GM12892 (cell line): ENCODE measurements around the gene TC2N. TPM values are rescaled to one million over a fixed set of nuclear protein-coding genes. Genes with fewer than 3 reads are reported as not detected.

Source experiments
- DNase-seq: peaks from one replicate; pipeline ENCODE4 v3.0.0; 2011; ENCODE audit not compliant: insufficient read length
- FAIRE-seq: peaks from 2 replicates; lab custom pipeline; 2011; peaks lifted over from hg19 to GRCh38; lab: Jason Lieb, UNC
- POLR2A ChIP-seq: IDR thresholded peaks from 2 replicates; pipeline ENCODE4 v1.6.1; 2011; ENCODE audit warnings: low read depth, low read length, control low read depth
- POLR2AphosphoS5 ChIP-seq: IDR thresholded peaks from 2 replicates; pipeline ENCODE4 v1.6.1; 2011; ENCODE audit warnings: low read depth, low read length, control low read depth
- TAF1 ChIP-seq: IDR thresholded peaks from 2 replicates; pipeline ENCODE4 v1.6.1; 2011; ENCODE audit warnings: low read depth, mild to moderate bottlenecking, control low read depth, low read length, borderline replicate concordance
- polyA plus RNA-seq: library from polyadenylated mRNA; unstranded; fragments of >200 nt; gene quantifications from one replicate; pipeline ENCODE4 v1.2.1, GENCODE V29; 2012; ENCODE audit warnings: missing spikeins, inconsistent platforms; ENCODE audit not compliant: missing spikeins

Gene TC2N
- polyA plus RNA-seq, result 5.0 TPM

GRCh38 chr14:91867316-91867988 lies at the start of gene TC2N:
TSS of gene TC2N (minus strand) at chr14:91867536. CDS start at chr14:91813769, 53,767 bp downstream.
- DNase-seq (no peak), FAIRE-seq (no peak)
- TF ChIP-seq POLR2AphosphoS5, result no peak
- TF ChIP-seq TAF1, result no peak
- TF ChIP-seq POLR2A, result no peak

- FAIRE-seq (no peak), DNase-seq (no peak)
- no peak for TF ChIP-seq TAF1
- TF ChIP-seq POLR2A, result no peak
- no peak for TF ChIP-seq POLR2AphosphoS5
Measured at GRCh38 chr14:91912035-91912434, 44.7 kb upstream of the TC2N start.

GRCh38 chr14:91911474-91912032 lies 44.2 kb upstream of the TC2N start:
- TF ChIP-seq TAF1 (no peak), POLR2AphosphoS5 (no peak), POLR2A (no peak)
- peak; percentile 17 for FAIRE-seq
- DNase-seq, result no peak

- DNase-seq (no peak), FAIRE-seq (no peak)
- TF ChIP-seq POLR2AphosphoS5 (no peak), POLR2A (no peak), TAF1 (no peak)
Measured at GRCh38 chr14:91910196-91910595, 42.9 kb upstream of the TC2N start.

- FAIRE-seq (no peak), DNase-seq (no peak)
- TF ChIP-seq TAF1, result no peak
- no peak for TF ChIP-seq POLR2A
- no peak for TF ChIP-seq POLR2AphosphoS5
Measured at GRCh38 chr14:91906374-91906773, 39.0 kb upstream of the TC2N start.

- TF ChIP-seq TAF1 (no peak), POLR2A (no peak), POLR2AphosphoS5 (no peak)
- FAIRE-seq, result no peak
Measured at GRCh38 chr14:91904956-91905645, 37.8 kb upstream of the TC2N start.

GRCh38 chr14:91904483-91904882 lies 37.1 kb upstream of the TC2N start:
- DNase-seq (no peak), FAIRE-seq (no peak)
- TF ChIP-seq POLR2AphosphoS5, result no peak

More at GRCh38 chr14:91904956-91905645, 37.8 kb upstream of the TC2N start:
- no peak for DNase-seq

GRCh38 chr14:91903070-91903469 lies 35.7 kb upstream of the TC2N start:
- no peak for FAIRE-seq

GRCh38 chr14:91902336-91902735 lies 35.0 kb upstream of the TC2N start:
- FAIRE-seq (no peak), DNase-seq (no peak)
- TF ChIP-seq TAF1 (no peak), POLR2AphosphoS5 (no peak), POLR2A (no peak)

More at GRCh38 chr14:91903070-91903469, 35.7 kb upstream of the TC2N start:
- DNase-seq, result no peak
- TF ChIP-seq POLR2A (no peak), POLR2AphosphoS5 (no peak), TAF1 (no peak)

GRCh38 chr14:91901449-91902226 lies 34.3 kb upstream of the TC2N start:
- DNase-seq (no peak), FAIRE-seq (no peak)
- TF ChIP-seq POLR2A, result no peak

GRCh38 chr14:91899806-91900205 lies 32.5 kb upstream of the TC2N start:
- FAIRE-seq (no peak), DNase-seq (no peak)
- TF ChIP-seq POLR2AphosphoS5, result no peak
- TF ChIP-seq TAF1, result no peak
- TF ChIP-seq POLR2A, result no peak

- no peak for TF ChIP-seq POLR2A
- DNase-seq (no peak), FAIRE-seq (no peak)
Measured at GRCh38 chr14:91899213-91899612, 31.9 kb upstream of the TC2N start.
